Loucy (cell line): Measurements from ENCODE around the gene PIK3CD.

Source experiments
- EZH2phosphoT487 ChIP-seq: fragments of 200-600 bp; IDR thresholded peaks from 2 replicates; pipeline ENCODE4 v1.6.1; 2018; ENCODE audit warnings: antibody characterized with exemption, mild to moderate bottlenecking, moderate library complexity, borderline replicate concordance
- TF ChIP-seq, protein P1 (sequence below): fragments of 200-600 bp; sonication (generic); conservative IDR thresholded peaks from 2 replicates; pipeline ENCODE4 v1.5.1; 2014; ENCODE audit warnings: mild to moderate bottlenecking, antibody characterized with exemption, low read length

DNA sequence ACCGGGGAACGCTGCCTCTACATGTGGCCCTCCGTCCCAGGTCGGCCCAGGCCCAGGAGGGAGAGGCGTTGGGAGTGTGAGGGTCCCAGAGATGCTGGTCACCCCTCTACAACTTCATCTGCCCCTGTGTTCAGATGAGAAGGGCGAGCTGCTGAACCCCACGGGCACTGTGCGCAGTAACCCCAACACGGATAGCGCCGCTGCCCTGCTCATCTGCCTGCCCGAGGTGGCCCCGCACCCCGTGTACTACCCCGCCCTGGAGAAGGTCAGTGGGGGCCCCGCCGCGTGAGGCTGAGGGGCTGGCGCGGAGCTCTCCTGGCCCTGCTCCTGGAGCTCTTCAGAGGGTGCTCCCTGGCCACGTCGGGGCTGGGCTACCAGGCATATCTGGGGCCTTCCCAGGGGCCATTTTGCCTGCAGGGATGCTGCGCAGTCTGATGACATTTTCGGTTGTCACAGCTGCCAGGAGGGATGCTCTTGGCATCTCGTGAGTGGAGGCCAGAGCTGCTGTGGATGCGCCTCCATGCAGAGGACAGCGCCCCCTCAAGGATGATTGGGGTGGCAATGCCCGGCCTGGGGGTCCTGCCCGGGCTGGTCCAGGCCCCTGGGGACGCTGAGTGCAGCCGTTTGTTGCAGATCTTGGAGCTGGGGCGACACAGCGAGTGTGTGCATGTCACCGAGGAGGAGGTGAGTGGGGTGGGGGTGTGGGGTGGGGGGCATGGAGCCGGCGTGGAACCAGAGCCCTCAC lies 68.6 kb downstream of the PIK3CD start:
- TF ChIP-seq, protein P1, sequence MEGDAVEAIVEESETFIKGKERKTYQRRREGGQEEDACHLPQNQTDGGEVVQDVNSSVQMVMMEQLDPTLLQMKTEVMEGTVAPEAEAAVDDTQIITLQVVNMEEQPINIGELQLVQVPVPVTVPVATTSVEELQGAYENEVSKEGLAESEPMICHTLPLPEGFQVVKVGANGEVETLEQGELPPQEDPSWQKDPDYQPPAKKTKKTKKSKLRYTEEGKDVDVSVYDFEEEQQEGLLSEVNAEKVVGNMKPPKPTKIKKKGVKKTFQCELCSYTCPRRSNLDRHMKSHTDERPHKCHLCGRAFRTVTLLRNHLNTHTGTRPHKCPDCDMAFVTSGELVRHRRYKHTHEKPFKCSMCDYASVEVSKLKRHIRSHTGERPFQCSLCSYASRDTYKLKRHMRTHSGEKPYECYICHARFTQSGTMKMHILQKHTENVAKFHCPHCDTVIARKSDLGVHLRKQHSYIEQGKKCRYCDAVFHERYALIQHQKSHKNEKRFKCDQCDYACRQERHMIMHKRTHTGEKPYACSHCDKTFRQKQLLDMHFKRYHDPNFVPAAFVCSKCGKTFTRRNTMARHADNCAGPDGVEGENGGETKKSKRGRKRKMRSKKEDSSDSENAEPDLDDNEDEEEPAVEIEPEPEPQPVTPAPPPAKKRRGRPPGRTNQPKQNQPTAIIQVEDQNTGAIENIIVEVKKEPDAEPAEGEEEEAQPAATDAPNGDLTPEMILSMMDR = no peak; the same call in 1 of the 2 replicates
- TF ChIP-seq EZH2phosphoT487 = no peak
